ENCODE results near the gene ACTG2.

GRCh38 chr2:73931531-73932500 is 39.0 kb downstream of the ACTG2 start:
- TF ChIP-seq GABPA (IDR thresholded peaks at IDR 0.05; ENCODE audit: low read depth) (no peak), CTCF (IDR thresholded peaks at IDR 0.05 in 2 of 3, conservative IDR thresholded peaks at IDR 0.05 in 1 of 3; ENCODE audit: control insufficient read depth in 2 of 3, extremely low read depth in 1 of 3, insufficient read depth in 1 of 3, low read depth in 3 of 3, low read length in 3 of 3) (no peak), CBX5 (IDR thresholded peaks at IDR 0.05; ENCODE audit: low read depth) (no peak), RFX5 (IDR thresholded peaks at IDR 0.05; ENCODE audit: low read depth, low read length) (no peak), EZH2 (IDR thresholded peaks at IDR 0.05; ENCODE audit: borderline replicate concordance, control insufficient read depth, low read depth, low read length) (no peak), POLR2A (IDR thresholded peaks at IDR 0.05; ENCODE audit: low read depth, low read length) (no peak)
